ENCODE data around the gene NSRP1.

GRCh38 chr17:30130121-30130520 is 13.5 kb downstream of the NSRP1 start:
- TF ChIP-seq NFIC (IDR thresholded peaks at IDR 0.05) (no peak), MAX (IDR thresholded peaks at IDR 0.05) (no peak), TCF12 (IDR thresholded peaks at IDR 0.05; ENCODE audit: low read depth) (no peak), TEAD4 (IDR thresholded peaks at IDR 0.05) (no peak), RAD21 (IDR thresholded peaks at IDR 0.05; ENCODE audit: low read depth) (no peak), EGR1 (IDR thresholded peaks at IDR 0.05) (no peak), CREB1 (IDR thresholded peaks at IDR 0.05; ENCODE audit: low read depth) (no peak), YY1 (IDR thresholded peaks at IDR 0.05; ENCODE audit: low read depth) (no peak)

Data from Ishikawa (cell line).